GM20000 (cell line): ENCODE measurements around the gene GRPEL1.

Source experiments
- DNase-seq: peaks from one replicate; pipeline ENCODE4 v3.0.0; 2012; ENCODE audit warnings: low spot score
- CTCF ChIP-seq: IDR thresholded peaks from 2 replicates; pipeline ENCODE4 v1.5.1; 2012; ENCODE audit warnings: mild to moderate bottlenecking, control low read depth; ENCODE audit errors: extremely low read depth, missing control alignments

The GRPEL1 gene

DNA sequence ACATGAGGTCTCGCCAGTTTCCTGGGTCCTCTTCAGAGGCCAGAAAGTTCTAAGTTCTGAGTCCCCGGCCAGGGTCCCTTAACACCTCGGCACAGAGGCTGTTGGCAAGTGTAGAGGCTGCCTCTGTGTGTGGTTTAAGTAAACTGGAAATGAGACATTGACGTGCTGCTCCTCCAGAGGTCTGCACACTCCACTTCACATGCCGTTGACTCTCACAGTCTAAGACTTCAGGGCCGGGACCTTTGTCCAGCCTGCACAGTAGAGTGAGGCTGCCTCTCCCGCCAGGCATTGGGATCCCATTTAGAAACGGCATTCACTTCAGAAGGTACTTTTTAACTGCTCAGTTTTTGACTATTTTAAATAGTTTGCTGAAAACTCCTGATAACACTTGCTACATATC, 35.3 kb downstream of the GRPEL1 start:
- DNase-seq: no peak

GRCh38 chr4:7031558-7032449, 36.1 kb downstream of the GRPEL1 start:
- DNase-seq: no peak
- TF ChIP-seq CTCF: no peak

More for the DNA sequence above, 35.3 kb downstream of the GRPEL1 start:
- TF ChIP-seq CTCF: no peak

- no peak for TF ChIP-seq CTCF
- no peak for DNase-seq
These were observed 37.0 kb downstream of the GRPEL1 start for GRCh38 chr4:7030856-7031255.

DNA sequence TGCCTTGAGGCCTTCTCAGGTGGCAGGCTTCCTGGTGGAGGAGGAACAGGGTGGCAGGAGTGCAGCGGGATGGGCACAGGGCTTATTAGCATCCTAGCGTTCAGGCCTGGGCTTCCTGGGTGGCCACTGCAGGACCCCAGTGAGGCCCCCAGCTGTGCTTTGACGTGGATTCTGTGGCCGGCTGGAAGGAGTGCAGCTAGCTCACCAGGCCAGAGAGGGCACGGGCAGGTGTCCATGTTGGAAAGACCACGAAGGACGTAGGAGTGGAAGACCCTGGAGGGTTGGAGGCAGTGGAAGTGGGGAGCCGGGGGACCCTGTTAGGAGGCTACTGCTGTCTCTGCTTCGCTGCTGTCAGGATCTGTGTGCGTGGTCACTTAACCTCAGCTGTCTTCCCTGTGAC, 37.9 kb downstream of the GRPEL1 start:
- TF ChIP-seq CTCF: no peak
- no peak for DNase-seq

DNA sequence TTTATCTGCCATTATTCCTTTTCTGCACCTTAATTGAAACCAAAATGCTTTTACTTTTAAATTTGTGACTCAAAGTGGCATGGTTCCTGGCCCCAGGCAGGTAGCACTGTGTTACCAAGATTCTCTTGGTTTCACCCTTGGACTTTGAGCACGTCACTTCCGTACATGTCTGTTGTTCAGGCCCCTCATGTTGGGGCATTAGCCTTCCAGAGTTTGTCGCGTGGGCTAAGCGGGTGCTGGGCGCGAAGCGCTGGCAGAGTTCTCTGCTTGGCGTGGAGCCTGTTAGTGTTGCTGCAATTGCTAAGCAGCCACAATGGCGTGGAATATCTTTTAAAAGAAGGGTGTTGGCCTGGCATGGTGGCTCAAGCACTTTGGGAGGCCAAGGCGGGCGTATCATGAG, 38.7 kb downstream of the GRPEL1 start:
- TF ChIP-seq CTCF: no peak

DNA sequence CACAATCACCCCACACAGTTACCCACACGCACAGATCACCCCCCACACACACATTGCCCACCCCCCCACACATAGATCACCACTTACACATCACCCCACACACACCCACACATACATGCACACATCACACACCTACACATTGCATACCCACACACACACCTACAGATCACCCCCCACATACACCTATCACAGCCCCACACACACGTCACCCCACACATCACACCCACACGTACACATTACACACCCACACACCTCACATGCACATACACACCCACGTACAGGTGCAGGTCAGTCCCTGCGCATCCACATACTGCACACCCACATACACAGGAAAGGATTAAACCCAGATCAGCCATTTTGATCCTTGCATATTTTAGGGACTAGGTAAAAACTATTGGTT, 40.0 kb downstream of the GRPEL1 start:
- no peak for TF ChIP-seq CTCF
- DNase-seq: no peak

More for the DNA sequence above, 38.7 kb downstream of the GRPEL1 start:
- DNase-seq: no peak

- TF ChIP-seq CTCF: no peak
- no peak for DNase-seq
These were observed 40.6 kb downstream of the GRPEL1 start for GRCh38 chr4:7027284-7027683.
